ENCODE measurements around the gene SPATA13. TPM values are rescaled to one million over a fixed set of nuclear protein-coding genes. Genes with fewer than 3 reads are reported as not detected.
A peak's percentile ranks its signal among the peaks of the same experiment; 100 is the strongest.

SPATA13 gene
- total RNA-seq, 3 donors from 2014 or later, result 6.6 to 84.7 (median 58.7) TPM

GRCh38 chr13:24128112-24128511 lies 32.4 kb upstream of the SPATA13 start:
- Histone ChIP-seq H3K27me3 (no peaks in the 10 kb centered on the region), H3K9me3 (peaks cover 0 to 6% of the 10 kb centered on the region in 2 donors), H3K27ac (peak overlapping the region; percentile 50 to 65), H3K36me3 (no peaks in the 10 kb centered on the region), H3K4me1 (no peaks in the 10 kb centered on the region), H3K4me3 (no peak overlapping the region)
- DNase-seq (ENCODE audit: low spot score in 2 of 2), result peak; percentile 45 to 59
- TF ChIP-seq CTCF (IDR thresholded peaks at IDR 0.05) (no peak), POLR2AphosphoS5 (IDR thresholded peaks at IDR 0.05) (peak in 1 of 3 donors; percentile 43)
- intact Hi-C loops (cut with DNase I; ENCODE audit: low total_unique reads), result no loop called here

- Histone ChIP-seq H3K27me3 (no peaks in the 10 kb centered on the region), H3K4me1 (no peaks in the 10 kb centered on the region), H3K27ac (no peak overlapping the region), H3K9me3 (peaks cover 0 to 6% of the 10 kb centered on the region in 2 donors), H3K36me3 (no peaks in the 10 kb centered on the region), H3K4me3 (no peak overlapping the region)
- no peak for DNase-seq (ENCODE audit: low spot score in 2 of 2)
- intact Hi-C loops (cut with DNase I; ENCODE audit: low total_unique reads), result no loop called here
- TF ChIP-seq CTCF (IDR thresholded peaks at IDR 0.05) (no peak), POLR2A (IDR thresholded peaks at IDR 0.05) (no peak), POLR2AphosphoS5 (IDR thresholded peaks at IDR 0.05) (no peak)
Observed at GRCh38 chr13:24128962-24129361, 31.6 kb upstream of the SPATA13 start.

GRCh38 chr13:24129914-24130774 lies 30.4 kb upstream of the SPATA13 start:
- H3K9me3 ChIP-seq, result peaks cover 0 to 6% of the 10 kb centered on the region in 2 donors
- no peak overlapping the region for H3K4me3 ChIP-seq
- H3K27ac ChIP-seq, result no peak overlapping the region
- DNase-seq (ENCODE audit: low spot score in 2 of 2), result no peak
- intact Hi-C loops (cut with DNase I; ENCODE audit: low total_unique reads), result no loop called here
- no peak for TF ChIP-seq CTCF (IDR thresholded peaks at IDR 0.05)
- TF ChIP-seq POLR2AphosphoS5 (IDR thresholded peaks at IDR 0.05), result no peak
- no peak for TF ChIP-seq POLR2A (IDR thresholded peaks at IDR 0.05)
- no peaks in the 10 kb centered on the region for H3K27me3 ChIP-seq
- H3K4me1 ChIP-seq, result no peaks in the 10 kb centered on the region
- no peaks in the 10 kb centered on the region for H3K36me3 ChIP-seq

- H3K36me3 ChIP-seq, result no peaks in the 10 kb centered on the region
- H3K4me3 ChIP-seq, result no peak overlapping the region
- no peak for TF ChIP-seq CTCF (IDR thresholded peaks at IDR 0.05)
- no peak for TF ChIP-seq POLR2A (IDR thresholded peaks at IDR 0.05)
- TF ChIP-seq POLR2AphosphoS5 (IDR thresholded peaks at IDR 0.05), result no peak
- DNase-seq (ENCODE audit: low spot score in 2 of 2), result no peak
- intact Hi-C loops (cut with DNase I; ENCODE audit: low total_unique reads), result no loop called here
- no peaks in the 10 kb centered on the region for H3K27me3 ChIP-seq
- H3K9me3 ChIP-seq, result peaks cover 0 to 6% of the 10 kb centered on the region in 2 donors
- no peaks in the 10 kb centered on the region for H3K4me1 ChIP-seq
- H3K27ac ChIP-seq, result no peak overlapping the region
Observed at GRCh38 chr13:24131749-24132148, 28.8 kb upstream of the SPATA13 start.

- no peak for TF ChIP-seq CTCF (IDR thresholded peaks at IDR 0.05)
- Histone ChIP-seq H3K9me3 (peaks cover 0 to 6% of the 10 kb centered on the region in 2 donors), H3K27ac (no peak overlapping the region), H3K27me3 (no peaks in the 10 kb centered on the region), H3K4me1 (no peaks in the 10 kb centered on the region), H3K4me3 (no peak overlapping the region), H3K36me3 (no peaks in the 10 kb centered on the region)
- no peak for DNase-seq (ENCODE audit: low spot score in 2 of 2)
- intact Hi-C loops (cut with DNase I; ENCODE audit: low total_unique reads), result no loop called here
Observed at GRCh38 chr13:24133021-24133795, 27.3 kb upstream of the SPATA13 start.
